Liver (tissue), 9 donors: ENCODE results near the gene SH3PXD2B. TPM values are rescaled to one million over a fixed set of nuclear protein-coding genes. Genes with fewer than 3 reads are reported as not detected.

ENCODE experiments used
- DNase-seq: peaks from one replicate; pipeline ENCODE4 v3.0.0-alpha.2; 2017; ENCODE audit warnings: low spot score
- H3K27ac ChIP-seq, 2 donors: one replicate each; pipeline ENCODE4 v1.7.0; 2013; ENCODE audit warnings: inconsistent platforms in 2 of 2, low read length in 2 of 2, control low read depth in 1 of 2, low read depth in 1 of 2, mild to moderate bottlenecking in 1 of 2
- H3K27me3 ChIP-seq, 4 donors: one replicate each; pipeline versions ENCODE4 v1.6.1 to v1.7.0; 2013; ENCODE audit warnings: low read length in 3 of 4, inconsistent platforms in 1 of 4, mild to moderate bottlenecking in 1 of 4, moderate library complexity in 1 of 4; ENCODE audit not compliant: control insufficient read depth in 4 of 4, insufficient read depth in 4 of 4
- H3K36me3 ChIP-seq, 4 donors: one replicate each; pipeline versions ENCODE4 v1.6.1 to v1.7.0; 2013; ENCODE audit warnings: low read length in 3 of 4, mild to moderate bottlenecking in 3 of 4, low read depth in 1 of 4, moderate library complexity in 1 of 4; ENCODE audit not compliant: control insufficient read depth in 4 of 4, insufficient read depth in 3 of 4
- H3K4me1 ChIP-seq, 4 donors: one replicate each; pipeline versions ENCODE4 v1.6.1 to v1.7.0; 2013; ENCODE audit warnings: low read length in 3 of 4, mild to moderate bottlenecking in 3 of 4, moderate library complexity in 1 of 4; ENCODE audit not compliant: control insufficient read depth in 4 of 4, insufficient read depth in 4 of 4
- H3K4me3 ChIP-seq, 3 donors: one replicate each; pipeline versions ENCODE4 v1.6.1 to v1.7.0; 2013; ENCODE audit warnings: low read length in 3 of 3, control low read depth in 1 of 3, low read depth in 1 of 3, mild to moderate bottlenecking in 1 of 3
- H3K9ac ChIP-seq, 2 donors: one replicate each; pipeline ENCODE4 v1.7.0; 2013; ENCODE audit warnings: low read length in 2 of 2, mild to moderate bottlenecking in 2 of 2, moderate library complexity in 2 of 2, control low read depth in 1 of 2, low read depth in 1 of 2
- H3K9me3 ChIP-seq, 4 donors: one replicate each; pipeline versions ENCODE4 v1.6.1 to v1.7.0; 2013; ENCODE audit warnings: low read length in 3 of 4; ENCODE audit not compliant: control insufficient read depth in 4 of 4
- ATF3 ChIP-seq: IDR thresholded peaks from 2 replicates; pipeline ENCODE4 v1.6.1; 2016; ENCODE audit warnings: antibody characterized with exemption
- EGR1 ChIP-seq, 2 donors: IDR thresholded peaks; 2 replicates each; pipeline ENCODE4 v1.6.1; 2016 to 2018; ENCODE audit warnings: antibody characterized with exemption in 2 of 2, low read depth in 2 of 2
- FOXA1 ChIP-seq: IDR thresholded peaks from 2 replicates; pipeline ENCODE4 v1.6.1; 2016; ENCODE audit warnings: antibody characterized with exemption
- FOXA2 ChIP-seq: IDR thresholded peaks from 2 replicates; pipeline ENCODE4 v1.6.1; 2016; ENCODE audit warnings: antibody characterized with exemption
- GABPA ChIP-seq, 2 donors: IDR thresholded peaks in 1 of 2; conservative IDR thresholded peaks in 1 of 2; 2 replicates each; pipeline ENCODE4 v1.6.1; 2016; ENCODE audit warnings: antibody characterized with exemption in 2 of 2, mild to moderate bottlenecking in 1 of 2, moderate library complexity in 1 of 2
- HNF4A ChIP-seq, 2 donors: conservative IDR thresholded peaks; 2 replicates each; pipeline ENCODE4 v1.6.1; 2016; ENCODE audit warnings: antibody characterized with exemption in 2 of 2, mild to moderate bottlenecking in 2 of 2
- HNF4G ChIP-seq: IDR thresholded peaks from 2 replicates; pipeline ENCODE4 v1.6.1; 2016; ENCODE audit warnings: antibody characterized with exemption
- JUND ChIP-seq, 2 donors: IDR thresholded peaks; 2 replicates each; pipeline ENCODE4 v1.6.1; 2016; ENCODE audit warnings: antibody characterized with exemption in 2 of 2
- MAX ChIP-seq: IDR thresholded peaks from 2 replicates; pipeline ENCODE4 v1.6.1; 2016; ENCODE audit warnings: antibody characterized with exemption
- NR2F2 ChIP-seq: IDR thresholded peaks from 2 replicates; pipeline ENCODE4 v1.6.1; 2016; ENCODE audit warnings: antibody characterized with exemption
- RAD21 ChIP-seq, 2 donors: IDR thresholded peaks; 2 replicates each; pipeline ENCODE4 v1.6.1; 2016; ENCODE audit warnings: antibody characterized with exemption in 2 of 2, mild to moderate bottlenecking in 2 of 2
- REST ChIP-seq: IDR thresholded peaks from 2 replicates; pipeline ENCODE4 v1.6.1; 2016; ENCODE audit warnings: antibody characterized with exemption, mild to moderate bottlenecking
- RXRA ChIP-seq, 2 donors: IDR thresholded peaks; 2 replicates each; pipeline ENCODE4 v1.6.1; 2017 to 2018; ENCODE audit warnings: antibody characterized with exemption in 2 of 2, mild to moderate bottlenecking in 1 of 2
- SP1 ChIP-seq: IDR thresholded peaks from 2 replicates; pipeline ENCODE4 v1.6.1; 2018; ENCODE audit warnings: antibody characterized with exemption, mild to moderate bottlenecking
- TAF1 ChIP-seq: conservative IDR thresholded peaks from 2 replicates; pipeline ENCODE4 v1.6.1; 2016; ENCODE audit warnings: antibody characterized with exemption, mild to moderate bottlenecking
- YY1 ChIP-seq: IDR thresholded peaks from 2 replicates; pipeline ENCODE4 v1.6.1; 2016; ENCODE audit warnings: antibody characterized with exemption, mild to moderate bottlenecking
- WGBS: extraction: QIAGEN DNeasy Blood & Tissue Kit; methylation state at CpG from one replicate; pipeline ENCODE4 v1.1.7; 2013; 5-methylcytosine and 5-hydroxymethylcytosine counted together
- polyA plus RNA-seq, 2 donors: library from polyadenylated mRNA; stranded (reverse) in 1 of 2; unstranded in 1 of 2; fragments of 200-250 nt in 1 of 2; fragments of >200 nt in 1 of 2; fragmentation: Nextera tagmentation in 1 of 2; extraction: Ambion mirVana in 1 of 2; gene quantifications; one replicate each; pipeline versions ENCODE4 v1.2.1 to v1.2.3, GENCODE V29; 2013 to 2015
- total RNA-seq, 2 donors: library from RNA; depleted of rRNA; stranded (reverse); fragments of >200 nt; gene quantifications; one replicate each; pipeline ENCODE4 v1.2.3, GENCODE V29; 2014
- TF ChIP-seq, protein P1 (sequence below): fragments of 150-350 bp; IDR thresholded peaks from 2 replicates; pipeline ENCODE4 v1.5.1; 2017; ENCODE audit warnings: improper control_type of control experiment, low read depth, low read length; ENCODE audit not compliant: missing input control
- TF ChIP-seq, protein P2 (sequence below): IDR thresholded peaks from 2 replicates; pipeline ENCODE4 v1.6.1; 2016; ENCODE audit warnings: antibody characterized with exemption
- donor health status: healthy.
- donor health status: healthy.
- donor health status: healthy.
- donor health status: healthy.
- donor health status: healthy.

The SH3PXD2B gene
- total and polyA plus RNA-seq, 4 donors = 1.1 to 3.3 (median 2.2) TPM

DNA sequence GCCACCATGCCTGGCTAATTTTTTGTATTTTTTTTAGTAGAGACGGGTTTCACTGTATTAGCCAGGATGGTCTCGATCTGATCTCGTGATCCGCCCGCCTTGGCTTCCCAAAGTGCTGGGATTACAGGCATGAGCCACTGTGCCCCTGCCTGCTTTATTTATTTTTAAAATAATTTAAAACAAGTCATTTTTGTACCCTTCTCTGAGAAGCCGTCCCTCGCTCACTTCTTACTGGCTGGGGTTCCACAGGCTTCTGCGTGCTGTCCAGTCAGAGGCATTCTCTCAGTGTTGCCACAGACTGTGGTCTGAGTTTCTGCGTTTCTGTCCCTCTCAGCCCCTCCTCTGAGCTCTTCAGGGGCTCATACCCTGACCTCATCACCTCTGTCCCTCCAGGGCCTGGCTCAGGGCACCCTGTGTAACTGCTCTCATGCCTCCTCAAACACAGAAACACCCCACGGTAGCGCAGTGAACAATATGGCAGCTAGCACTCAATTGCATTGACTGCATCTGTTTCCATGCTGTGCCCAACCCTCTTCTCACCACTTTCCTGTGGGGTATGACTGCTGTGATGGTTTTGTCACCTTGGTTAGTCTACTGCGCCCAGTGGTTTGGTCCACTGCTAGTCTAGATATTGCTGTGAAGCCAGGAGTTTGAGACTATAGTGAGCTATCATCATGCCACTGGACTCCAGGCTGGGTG, 44.3 kb upstream of the SH3PXD2B start:
- Histone ChIP-seq H3K9me3 (no peaks in the 10 kb centered on the region), H3K27ac (no peak overlapping the region), H3K36me3 (no peaks in the 10 kb centered on the region), H3K9ac (no peak overlapping the region), H3K27me3 (no peaks in the 10 kb centered on the region), H3K4me1 (no peaks in the 10 kb centered on the region), H3K4me3 (no peak overlapping the region)
- no peak for DNase-seq
- WGBS = 94% methylated on average over 12 of the region's 12 CpGs
- TF ChIP-seq FOXA1 = no peak
- TF ChIP-seq JUND (IDR thresholded peaks at IDR 0.05) = no peak
- TF ChIP-seq, protein P1, sequence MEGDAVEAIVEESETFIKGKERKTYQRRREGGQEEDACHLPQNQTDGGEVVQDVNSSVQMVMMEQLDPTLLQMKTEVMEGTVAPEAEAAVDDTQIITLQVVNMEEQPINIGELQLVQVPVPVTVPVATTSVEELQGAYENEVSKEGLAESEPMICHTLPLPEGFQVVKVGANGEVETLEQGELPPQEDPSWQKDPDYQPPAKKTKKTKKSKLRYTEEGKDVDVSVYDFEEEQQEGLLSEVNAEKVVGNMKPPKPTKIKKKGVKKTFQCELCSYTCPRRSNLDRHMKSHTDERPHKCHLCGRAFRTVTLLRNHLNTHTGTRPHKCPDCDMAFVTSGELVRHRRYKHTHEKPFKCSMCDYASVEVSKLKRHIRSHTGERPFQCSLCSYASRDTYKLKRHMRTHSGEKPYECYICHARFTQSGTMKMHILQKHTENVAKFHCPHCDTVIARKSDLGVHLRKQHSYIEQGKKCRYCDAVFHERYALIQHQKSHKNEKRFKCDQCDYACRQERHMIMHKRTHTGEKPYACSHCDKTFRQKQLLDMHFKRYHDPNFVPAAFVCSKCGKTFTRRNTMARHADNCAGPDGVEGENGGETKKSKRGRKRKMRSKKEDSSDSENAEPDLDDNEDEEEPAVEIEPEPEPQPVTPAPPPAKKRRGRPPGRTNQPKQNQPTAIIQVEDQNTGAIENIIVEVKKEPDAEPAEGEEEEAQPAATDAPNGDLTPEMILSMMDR = no peak
- no peak for TF ChIP-seq RAD21 (IDR thresholded peaks at IDR 0.05)
- TF ChIP-seq GABPA (IDR thresholded peaks at IDR 0.05 in 1 of 2, conservative IDR thresholded peaks at IDR 0.05 in 1 of 2) = no peak
- no peak for TF ChIP-seq REST
- TF ChIP-seq NR2F2 = no peak
- TF ChIP-seq TAF1 = no peak
- TF ChIP-seq RXRA (IDR thresholded peaks at IDR 0.05) = no peak
- TF ChIP-seq HNF4A (conservative IDR thresholded peaks at IDR 0.05) = no peak
- TF ChIP-seq MAX = no peak
- no peak for TF ChIP-seq HNF4G
- TF ChIP-seq YY1 = no peak
- no peak for TF ChIP-seq SP1
- TF ChIP-seq, protein P2, sequence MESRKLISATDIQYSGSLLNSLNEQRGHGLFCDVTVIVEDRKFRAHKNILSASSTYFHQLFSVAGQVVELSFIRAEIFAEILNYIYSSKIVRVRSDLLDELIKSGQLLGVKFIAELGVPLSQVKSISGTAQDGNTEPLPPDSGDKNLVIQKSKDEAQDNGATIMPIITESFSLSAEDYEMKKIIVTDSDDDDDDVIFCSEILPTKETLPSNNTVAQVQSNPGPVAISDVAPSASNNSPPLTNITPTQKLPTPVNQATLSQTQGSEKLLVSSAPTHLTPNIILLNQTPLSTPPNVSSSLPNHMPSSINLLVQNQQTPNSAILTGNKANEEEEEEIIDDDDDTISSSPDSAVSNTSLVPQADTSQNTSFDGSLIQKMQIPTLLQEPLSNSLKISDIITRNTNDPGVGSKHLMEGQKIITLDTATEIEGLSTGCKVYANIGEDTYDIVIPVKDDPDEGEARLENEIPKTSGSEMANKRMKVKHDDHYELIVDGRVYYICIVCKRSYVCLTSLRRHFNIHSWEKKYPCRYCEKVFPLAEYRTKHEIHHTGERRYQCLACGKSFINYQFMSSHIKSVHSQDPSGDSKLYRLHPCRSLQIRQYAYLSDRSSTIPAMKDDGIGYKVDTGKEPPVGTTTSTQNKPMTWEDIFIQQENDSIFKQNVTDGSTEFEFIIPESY = no peak
- TF ChIP-seq ATF3 = no peak
- no peak for TF ChIP-seq EGR1 (IDR thresholded peaks at IDR 0.05; ENCODE audit: low read depth in 2 of 2)
- no peak for TF ChIP-seq FOXA2
